NCI-H526 treated with DMSO at 0.1 percent for 48 hours (cell line): ENCODE results near the gene STT3A.
A peak's percentile ranks its signal among the peaks of the same experiment; 100 is the strongest.

Source experiments
- DNase-seq: peaks from one replicate; lab custom pipeline; 2025; lab: John Stamatoyannopoulos, UW

STT3A gene

DNA sequence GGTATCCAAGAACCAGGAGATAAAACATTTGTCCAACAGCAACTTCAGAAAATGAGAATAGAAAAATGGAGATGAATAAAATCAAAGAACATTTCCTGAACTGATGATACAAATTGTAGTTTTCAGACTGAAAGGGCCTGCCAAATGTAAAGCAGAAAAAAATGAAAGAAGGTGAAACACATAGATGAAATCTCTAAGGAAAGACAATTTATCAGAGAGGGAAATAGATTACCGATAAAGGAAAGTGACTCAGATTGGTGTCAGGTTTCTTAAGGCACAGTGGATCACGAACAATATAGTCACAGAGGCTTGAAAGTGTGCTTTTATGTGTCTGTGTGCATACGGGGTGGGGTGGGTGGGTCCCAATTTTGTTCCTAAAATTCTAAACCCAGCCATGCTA lies 4.1 kb upstream of the STT3A start:
- DNase-seq, result no peak

DNA sequence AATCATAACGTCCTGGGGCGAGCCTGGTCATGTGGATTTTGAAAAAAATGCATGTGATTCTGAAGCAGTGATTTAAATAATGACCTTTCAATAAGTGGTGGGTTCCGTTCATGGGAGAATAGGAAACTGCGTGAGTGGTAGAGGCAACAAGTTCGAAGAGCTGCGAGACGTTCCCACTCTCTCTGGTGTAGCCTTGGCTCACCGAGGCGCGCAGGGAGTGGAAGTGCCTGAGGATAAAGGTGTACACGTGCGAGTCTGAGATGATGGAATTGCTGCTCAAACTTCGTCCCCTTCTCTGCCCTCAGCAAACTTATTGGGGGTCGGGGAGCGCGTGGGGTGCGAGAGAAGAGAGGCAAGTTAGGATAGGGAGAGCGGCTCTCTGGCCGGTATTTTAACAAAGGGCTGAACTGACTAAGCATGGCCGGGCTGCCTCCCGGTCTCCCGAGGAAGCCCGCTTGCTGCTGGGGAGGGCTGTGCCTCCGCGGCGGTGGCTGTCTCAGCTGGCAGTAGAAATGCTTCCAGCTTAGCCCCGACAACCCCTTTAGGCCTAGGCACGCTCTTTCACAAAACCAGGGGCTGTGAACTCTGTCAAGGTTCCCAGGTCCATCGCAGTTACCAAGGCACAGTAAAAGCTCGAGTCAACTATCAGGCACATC lies 875 bp upstream of the STT3A start:
- peak; percentile 81 for DNase-seq

DNA sequence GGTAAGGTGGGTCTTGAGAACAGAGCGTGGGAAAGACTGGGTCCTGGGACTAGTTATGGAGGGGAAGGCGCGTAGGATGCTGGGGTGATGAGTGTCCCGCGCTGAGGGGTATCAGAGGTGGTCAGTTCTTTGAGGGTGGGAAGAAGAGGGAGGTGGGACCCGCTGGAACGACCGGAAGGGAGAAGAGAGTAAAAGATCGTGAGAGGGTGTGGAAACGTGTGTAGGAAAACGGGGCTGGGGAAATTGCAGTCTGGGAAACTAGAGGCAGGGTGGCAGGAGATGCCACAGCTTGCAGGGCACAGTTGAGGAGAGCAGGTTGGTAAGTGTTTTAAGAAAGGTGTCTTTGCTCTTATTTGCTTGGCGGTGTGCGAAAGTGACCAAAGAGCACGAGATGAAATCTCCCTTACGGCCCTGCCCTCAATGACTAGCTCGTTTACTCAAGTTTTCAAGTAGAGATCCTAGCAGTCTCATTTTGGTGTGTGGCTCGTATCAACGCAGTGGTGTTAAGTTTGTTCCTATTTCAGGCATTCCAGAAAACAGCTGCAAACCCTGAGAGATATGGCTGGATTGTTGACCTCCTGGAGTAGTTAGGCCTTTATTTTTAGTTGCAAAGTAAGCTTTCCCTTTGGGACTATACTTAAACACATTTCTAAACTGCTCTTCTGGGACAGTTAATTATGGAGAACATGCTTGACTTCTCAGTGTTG lies 615 bp downstream of the STT3A start:
- DNase-seq, result peak; percentile 76

DNA sequence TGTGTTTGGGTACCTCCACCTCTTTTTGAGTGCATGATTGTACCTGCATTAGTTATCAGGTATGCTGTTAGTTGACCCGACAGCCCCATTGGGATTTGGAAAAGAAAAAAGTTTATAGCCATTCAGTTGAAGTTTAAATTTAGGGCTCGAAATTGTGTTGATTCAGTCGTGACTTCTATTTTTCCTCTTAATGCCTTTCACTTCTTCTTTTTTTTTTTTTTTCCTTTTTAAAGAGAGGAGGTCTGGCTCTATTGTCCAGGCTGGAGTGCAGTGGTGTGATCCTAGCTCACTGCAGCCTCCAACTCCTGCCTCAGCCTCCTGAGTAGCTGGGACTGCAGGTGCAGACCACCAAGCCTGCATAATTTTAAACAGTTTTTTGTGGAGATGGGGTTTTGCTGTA lies 2.3 kb downstream of the STT3A start:
- no peak for DNase-seq

DNA sequence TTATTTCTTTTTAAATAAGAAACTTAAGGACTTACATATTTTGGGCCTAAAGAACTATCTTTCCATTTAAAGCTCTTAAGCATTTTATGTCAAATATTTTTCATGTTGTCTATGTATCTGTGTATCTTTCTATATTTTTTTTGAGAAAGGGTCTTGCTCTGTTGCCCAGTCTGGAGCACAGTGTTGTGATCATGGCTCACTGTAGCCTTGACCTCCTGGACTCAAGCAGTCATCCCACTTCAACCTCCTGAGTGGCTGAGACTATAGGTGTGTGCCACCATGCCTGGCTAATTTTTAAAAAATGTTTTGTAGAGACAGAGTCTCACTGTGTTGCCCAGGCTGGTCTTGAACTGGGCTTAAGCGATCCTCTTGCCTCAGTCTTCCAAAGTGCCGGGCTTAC lies 8.0 kb downstream of the STT3A start:
- no peak for DNase-seq

DNA sequence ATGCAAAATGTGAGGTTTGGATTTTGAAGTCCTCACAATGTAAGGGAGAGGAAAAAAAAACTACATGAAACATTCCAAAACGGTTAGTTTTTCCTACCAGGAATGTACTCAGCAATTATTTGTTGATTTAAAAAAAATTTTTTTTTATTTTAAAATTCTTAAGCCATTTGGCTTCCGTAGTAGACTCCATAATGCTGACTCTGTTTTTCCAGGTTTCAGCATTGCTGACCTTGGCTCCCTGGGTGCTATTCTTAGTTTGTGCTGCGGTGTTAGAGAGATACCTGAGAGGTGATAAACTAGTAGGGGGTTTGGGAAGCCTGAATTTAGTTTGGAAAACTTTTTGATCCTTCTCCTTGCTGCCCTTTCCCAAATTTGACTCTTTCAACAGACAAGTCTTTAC lies 10.6 kb downstream of the STT3A start:
- DNase-seq, result no peak

DNA sequence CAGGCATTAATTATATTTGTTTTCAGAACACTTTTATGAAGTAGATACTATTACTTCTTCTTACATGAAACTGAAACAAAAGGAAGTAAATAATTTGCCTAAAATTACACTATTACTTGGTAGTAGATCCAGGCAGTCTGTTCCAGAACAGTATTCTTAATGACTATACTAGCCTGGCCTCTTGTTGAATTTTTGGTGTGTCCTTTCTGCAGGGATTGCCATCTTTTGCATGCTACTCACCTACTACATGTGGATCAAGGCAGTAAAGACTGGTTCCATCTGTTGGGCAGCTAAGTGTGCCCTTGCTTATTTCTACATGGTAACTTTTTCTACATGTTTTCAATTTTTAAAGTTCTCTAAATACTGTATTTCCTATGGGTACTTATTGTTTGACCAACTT lies 12.8 kb downstream of the STT3A start:
- DNase-seq, result no peak

DNA sequence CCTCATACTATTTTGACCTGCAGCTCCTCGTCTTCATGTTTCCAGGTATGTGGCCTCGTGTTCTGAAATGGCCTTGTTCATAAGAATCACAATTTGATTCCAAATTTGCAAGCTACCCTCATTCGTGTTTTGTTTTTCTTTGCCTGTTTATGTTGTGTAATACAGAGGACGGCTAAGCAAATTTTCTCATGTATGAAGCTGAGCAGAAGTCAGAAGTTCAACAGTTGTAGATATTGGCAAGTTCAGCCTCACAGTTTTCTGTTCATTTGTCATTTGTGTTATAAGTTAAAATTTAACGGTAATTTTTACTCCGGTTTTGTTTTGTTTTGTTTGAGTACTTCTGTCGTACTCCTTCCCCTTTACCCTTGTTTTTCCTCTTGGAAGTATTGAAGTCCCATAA lies 16.9 kb downstream of the STT3A start:
- no peak for DNase-seq

DNA sequence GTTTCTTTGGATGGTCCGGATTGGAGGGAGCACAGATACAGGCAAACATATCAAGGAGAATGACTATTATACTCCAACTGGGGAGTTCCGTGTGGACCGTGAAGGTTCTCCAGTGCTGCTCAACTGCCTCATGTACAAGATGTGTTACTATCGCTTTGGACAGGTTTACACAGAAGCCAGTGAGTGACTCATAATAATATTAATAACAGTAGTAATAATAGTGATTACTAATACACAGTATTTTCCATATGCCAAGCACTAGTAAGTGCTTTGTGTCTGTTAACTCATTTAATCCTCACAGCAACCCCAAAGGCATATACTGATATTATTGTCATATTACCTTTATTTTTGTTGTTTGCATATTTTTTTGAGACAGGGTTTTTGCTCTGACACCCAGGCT lies 25.7 kb downstream of the STT3A start:
- no peak for DNase-seq

DNA sequence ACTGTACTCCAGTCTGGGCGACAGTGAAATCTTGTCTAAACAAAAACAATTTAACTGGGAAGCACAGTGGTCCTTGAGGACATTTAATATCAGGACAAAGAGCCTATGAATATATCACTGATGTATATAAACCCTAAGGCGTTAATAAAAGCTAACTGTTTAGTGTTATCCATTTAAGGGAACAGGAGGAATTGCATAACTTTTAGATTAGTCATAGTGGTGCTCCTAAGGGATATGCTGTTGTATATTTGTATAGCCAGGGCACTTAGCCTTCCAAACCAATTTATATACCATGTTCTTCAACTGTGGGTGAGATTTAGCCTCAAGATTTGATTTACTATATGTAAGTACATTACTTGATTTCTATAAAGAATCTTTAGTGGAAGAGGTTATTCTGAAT lies 29.3 kb downstream of the STT3A start:
- DNase-seq, result no peak

DNA sequence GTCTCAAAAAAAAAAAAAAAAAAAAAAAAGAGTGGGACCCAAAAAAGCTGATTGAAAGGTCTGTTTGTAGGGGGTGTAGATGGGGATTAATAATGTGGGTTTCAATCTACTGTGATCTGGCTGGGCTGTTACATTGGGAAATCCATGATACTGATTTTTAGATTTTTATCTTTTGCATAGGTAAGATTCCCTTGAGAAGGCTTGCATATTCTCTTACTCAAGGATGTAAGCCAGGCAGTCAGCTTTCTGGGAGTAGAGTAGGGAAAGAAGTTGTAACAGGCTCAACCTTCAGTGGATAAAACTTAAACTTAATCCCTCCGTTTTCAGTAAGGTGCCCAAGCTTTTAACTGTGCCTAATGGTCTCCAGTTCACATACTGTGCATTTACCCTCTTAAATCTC lies 30.4 kb downstream of the STT3A start:
- DNase-seq, result no peak

DNA sequence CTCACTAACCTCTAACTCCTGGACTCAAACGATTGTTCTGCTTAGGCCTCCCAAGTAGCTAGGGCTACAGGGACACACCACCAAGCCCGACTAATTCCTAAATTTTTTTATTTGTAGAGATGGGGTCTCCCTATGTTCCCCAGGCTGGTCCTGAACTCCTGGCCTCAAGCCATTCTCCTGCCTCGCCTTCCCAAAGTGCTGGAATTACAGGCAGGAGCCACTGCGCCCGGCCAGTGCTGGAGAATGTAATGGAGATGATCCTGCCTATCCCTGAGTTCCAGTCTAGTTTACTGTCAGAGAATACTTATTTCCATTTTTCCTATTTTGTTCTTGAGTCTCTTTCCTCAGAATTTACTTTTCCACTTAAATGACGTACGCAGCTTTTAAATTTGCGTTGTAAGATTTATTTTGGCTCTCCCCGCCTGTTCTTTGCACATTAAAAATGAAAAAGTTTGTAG lies 32.1 kb downstream of the STT3A start, which contains the start of gene CHEK1:
TSS of gene CHEK1 (plus strand) at position 408 of the 458 bp plus-strand sequence. CDS start 1,606 bp downstream, outside the sequence.
- no peak for DNase-seq

DNA sequence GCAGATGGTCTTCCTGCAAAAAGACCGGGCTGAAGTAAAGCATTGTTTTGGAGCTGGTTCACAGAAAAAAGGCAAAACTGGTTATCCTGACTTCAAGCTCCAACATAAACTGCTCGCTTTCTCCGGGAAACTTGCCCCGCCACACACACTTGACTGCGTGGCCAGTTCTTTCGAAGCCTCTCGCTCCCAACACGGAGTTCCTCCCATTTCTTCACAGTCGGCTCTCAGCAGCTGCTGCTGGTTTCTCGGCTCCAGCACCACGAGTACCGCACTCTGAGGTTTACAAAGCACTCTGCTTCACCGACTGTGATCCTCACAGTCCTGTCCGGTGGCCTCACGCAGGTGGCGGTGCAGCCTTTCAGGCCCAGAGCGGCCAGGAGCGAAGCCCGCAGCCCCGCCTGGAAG lies 32.6 kb downstream of the STT3A start:
- no peak for DNase-seq

DNA sequence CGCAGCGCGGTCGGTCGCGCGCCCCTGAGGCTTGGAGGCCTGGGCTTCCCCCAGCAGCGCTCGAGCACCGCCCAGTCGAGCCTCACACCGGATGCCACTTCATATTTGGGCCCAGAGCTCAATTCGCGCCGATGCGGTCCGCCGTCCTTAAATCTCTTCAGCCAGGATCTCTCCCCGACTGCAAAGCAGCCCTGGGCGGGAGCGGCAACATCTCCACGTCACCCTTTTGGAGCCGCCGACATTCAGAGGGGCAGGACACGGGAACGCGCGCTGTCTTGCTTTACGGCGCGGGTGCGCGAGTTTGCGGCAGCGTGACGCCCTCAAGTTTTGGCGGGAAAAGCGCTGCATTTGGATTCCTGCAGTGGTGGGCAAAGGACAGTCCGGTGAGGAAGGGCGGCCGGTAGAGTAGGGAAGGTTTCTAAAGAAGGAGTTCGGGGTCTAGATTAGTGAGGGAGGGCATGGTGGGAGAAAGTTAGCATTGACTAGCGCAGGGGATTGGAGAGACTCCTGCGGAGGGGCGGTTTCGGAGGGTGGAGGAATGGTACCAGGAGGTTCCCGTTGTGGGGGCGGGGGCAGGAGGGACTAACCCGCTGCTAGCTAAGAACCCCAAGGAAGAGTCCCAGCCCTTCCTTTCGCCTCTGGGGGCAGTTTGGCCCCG lies 33.1 kb downstream of the STT3A start:
- DNase-seq, result peak; percentile 97

DNA sequence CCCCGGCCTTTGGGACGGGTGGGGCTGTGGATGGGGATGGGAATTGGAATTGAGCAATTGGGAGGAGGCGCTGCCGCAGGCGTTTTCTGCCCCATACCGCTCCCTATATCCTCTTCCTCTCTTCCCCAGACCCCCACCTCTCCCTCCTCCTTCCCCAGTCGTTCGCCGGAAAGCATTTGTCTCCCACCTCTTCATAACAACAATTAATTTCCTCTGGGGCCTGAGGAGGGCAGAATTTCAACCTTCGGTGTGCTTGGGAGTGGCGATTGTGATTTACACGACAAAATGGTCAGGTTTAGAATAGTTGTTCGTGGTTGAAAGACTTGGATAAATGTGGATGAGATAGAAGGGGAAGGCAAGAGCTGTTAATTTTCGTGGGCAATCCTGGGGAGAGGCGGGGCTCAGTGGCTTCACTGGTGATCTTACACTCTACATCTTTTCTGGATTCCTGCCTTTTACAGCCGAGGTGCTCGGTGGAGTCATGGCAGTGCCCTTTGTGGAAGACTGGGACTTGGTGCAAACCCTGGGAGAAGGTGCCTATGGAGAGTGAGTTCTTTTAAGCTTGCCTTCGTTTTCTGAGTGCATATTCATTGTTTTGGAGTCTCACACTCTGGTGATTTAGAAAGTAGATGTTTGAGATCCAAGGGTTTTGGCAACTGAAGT lies 33.8 kb downstream of the STT3A start:
- DNase-seq, result peak; percentile 90

DNA sequence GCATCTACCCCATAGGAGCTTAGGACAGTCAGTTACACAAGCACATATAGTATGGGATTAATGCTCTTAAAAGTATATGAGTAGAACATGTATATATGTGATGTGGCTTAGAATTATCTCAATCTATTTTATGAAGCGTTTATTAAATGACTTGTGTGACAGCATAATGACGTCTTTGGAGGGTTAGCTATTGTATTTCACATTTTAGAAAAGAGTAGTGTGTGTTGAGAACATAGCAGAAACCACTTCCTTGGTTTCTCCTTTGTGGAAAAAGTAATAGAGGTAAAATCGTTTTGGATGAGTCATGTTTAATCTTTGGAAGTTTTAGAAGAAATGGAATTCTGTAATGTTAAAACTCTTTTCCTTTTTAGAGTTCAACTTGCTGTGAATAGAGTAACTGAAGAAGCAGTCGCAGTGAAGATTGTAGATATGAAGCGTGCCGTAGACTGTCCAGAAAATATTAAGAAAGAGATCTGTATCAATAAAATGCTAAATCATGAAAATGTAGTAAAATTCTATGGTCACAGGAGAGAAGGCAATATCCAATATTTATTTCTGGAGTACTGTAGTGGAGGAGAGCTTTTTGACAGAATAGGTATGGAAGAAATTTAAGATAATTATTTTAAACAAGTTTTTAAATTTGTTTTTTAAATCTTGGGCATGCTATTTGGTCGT lies 34.7 kb downstream of the STT3A start:
- no peak for DNase-seq

DNA sequence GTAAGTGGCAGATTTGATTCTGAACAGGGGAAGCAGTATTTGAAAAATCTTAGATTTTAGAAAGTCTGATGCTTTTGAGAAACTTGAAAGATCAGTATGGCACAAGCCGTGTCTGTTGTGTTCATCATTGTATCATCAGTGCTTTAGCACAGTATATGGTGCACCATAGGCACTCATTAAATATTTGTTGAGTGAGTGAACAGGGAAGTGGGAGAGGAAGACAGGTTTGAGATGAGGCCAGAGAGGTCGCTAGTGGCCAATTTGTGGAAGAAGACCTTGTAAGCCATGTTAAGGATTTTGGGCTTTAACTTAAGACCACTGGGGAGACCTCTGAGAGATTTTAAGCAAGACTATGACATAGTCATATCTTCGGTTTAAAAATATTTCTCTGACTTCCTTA lies 45.2 kb downstream of the STT3A start:
- no peak for DNase-seq

DNA sequence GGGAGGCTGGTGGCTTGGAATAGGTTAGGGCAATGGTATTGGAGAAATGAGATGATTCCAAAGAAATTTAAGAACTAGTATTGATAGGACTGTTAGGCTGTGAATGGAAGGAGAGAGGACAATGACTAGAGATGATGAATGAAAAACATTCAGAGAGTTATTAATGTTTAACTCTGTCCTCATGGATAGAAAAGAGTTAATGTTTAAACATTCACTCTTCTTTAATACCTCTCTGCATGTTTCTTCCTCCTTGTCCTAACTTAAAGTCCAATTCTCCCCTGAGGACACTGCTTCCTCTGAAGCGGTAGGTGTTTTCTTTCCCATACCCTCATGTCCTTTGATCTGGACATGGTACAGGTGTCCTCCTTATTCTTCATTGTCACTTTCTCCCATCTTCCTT lies 45.7 kb downstream of the STT3A start:
- no peak for DNase-seq

DNA sequence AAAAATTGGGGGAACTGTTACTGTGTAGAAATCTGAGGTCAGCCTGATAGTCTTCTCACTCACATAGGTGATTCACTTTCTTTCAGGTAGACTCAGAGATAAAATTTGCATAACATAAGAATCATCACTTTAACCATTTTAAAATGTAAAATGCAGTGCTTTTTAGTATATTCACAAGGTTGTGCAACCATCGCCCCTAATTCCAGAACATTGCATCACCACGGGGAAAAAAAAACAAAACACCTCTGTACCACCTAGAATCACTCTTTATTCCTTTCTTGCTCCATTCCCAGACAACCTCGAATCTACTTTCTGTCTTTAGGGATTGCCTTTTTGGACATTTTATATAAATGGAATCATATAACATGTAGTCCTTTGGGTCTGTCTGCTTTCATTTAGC lies 53.2 kb downstream of the STT3A start:
- DNase-seq, result no peak

DNA sequence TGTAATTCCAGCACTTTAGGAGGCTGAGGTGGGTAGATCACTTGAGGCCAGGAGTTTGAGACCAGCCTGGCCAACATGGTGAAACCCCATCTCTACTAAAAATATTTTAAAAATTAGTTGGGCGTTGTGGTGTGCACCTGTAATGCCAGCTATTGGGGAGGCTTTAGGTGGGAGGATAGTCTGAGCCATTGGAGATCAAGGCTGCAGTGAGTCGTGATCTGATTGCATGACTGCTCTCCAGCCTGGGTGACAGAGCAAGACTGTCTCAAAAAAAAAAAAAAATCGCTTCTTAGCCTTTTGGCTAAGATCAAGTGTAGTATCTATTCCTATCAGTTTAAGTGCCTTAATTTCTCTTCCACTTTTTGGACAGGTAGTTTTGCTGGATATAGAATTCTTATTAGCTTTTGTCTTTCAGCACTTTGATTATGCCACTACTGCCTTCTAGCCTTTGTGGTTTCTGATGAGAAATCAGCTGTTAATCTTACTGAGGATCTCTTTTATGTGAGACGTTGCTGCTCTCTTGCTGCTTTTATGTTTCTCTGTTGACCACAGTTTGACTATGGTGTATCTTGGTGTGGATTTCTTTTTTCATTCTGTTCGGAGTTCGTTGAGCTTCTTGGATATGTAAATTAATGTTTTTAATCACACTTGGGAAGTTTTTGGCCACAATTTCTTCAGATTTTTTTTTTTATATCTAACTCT lies 57.0 kb downstream of the STT3A start:
- DNase-seq, result no peak

DNA sequence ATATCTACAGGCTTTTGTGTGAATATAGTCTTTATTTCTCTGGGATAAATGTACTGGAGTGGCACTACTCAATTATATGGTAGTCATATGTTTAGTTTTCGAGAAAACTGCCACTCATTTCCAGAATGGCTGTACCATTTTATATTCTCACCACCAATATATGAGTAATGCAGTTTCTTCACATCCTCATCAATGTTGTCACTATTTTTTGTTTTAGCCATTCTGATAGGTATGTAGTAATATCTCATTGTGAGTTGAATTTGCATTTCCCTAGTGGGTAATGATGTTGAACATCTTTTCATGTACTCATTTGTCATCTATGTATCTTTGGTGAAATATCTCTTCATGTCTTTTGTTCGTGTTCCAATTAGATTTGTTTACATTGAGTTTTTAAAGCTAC lies 70.0 kb downstream of the STT3A start:
- DNase-seq, result no peak

DNA sequence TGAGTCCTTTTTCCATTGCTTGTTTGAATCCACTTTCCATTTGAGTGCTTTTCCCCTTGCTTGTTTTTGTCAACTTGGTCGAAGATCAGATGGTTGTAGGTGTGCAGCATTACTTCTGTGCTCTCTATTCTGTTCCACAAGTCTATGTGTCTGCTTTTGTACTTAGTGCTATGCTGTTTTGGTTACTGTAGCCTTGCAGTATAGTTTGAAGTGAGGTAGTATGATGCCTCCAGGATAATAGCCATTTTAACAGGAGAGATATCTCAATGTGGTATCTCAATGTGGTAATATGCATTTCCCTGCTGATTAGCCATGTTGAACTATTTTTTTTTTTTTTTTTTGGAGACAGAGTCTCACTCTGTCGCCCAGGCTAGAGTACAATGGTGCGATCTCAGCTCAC lies 71.3 kb downstream of the STT3A start:
- DNase-seq, result no peak
